IPS DF 19.7 (cell line): ENCODE measurements around the gene RHEX.
"Not testable (repeated sequence)": the region's sequence is repeated elsewhere in the genome, so short reads cannot be mapped to it uniquely, and the experiment has no call there.

ENCODE experiments used
- DNase-seq: peaks from one replicate; pipeline ENCODE4 v3.0.0-alpha.2; 2013; ENCODE audit warnings: low read depth, low spot score

RHEX gene

GRCh38 chr1:206058927-206059292, 5.9 kb downstream of the RHEX start:
- DNase-seq, result no peak

GRCh38 chr1:206059355-206059915, 6.5 kb downstream of the RHEX start:
- DNase-seq, result no peak

GRCh38 chr1:206060844-206061243, 7.9 kb downstream of the RHEX start:
- DNase-seq, result no peak

GRCh38 chr1:206062464-206062863, 9.5 kb downstream of the RHEX start:
- no peak for DNase-seq

- not testable (repeated sequence) for DNase-seq
Observed at GRCh38 chr1:206064001-206064400, 11.0 kb downstream of the RHEX start.

- not testable (repeated sequence) for DNase-seq
Observed at GRCh38 chr1:206064501-206064900, 11.5 kb downstream of the RHEX start.

GRCh38 chr1:206065547-206066145, 12.7 kb downstream of the RHEX start:
- DNase-seq, result no peak

- no peak for DNase-seq
Observed at GRCh38 chr1:206066479-206067171, 13.7 kb downstream of the RHEX start.

- DNase-seq, result no peak
Observed at GRCh38 chr1:206067486-206068227, 14.7 kb downstream of the RHEX start.

- DNase-seq, result no peak
Observed at GRCh38 chr1:206068314-206068713, 15.3 kb downstream of the RHEX start.

GRCh38 chr1:206070627-206071304, 17.8 kb downstream of the RHEX start:
- DNase-seq, result no peak

GRCh38 chr1:206074839-206075238, 21.9 kb downstream of the RHEX start:
- no peak for DNase-seq

- DNase-seq, result no peak
Observed at GRCh38 chr1:206075786-206076755, 23.1 kb downstream of the RHEX start.

- DNase-seq, result no peak
Observed at GRCh38 chr1:206079135-206079534, 26.2 kb downstream of the RHEX start.

GRCh38 chr1:206080026-206080820, 27.2 kb downstream of the RHEX start:
- no peak for DNase-seq

GRCh38 chr1:206081856-206082255, 28.9 kb downstream of the RHEX start:
- no peak for DNase-seq

GRCh38 chr1:206082831-206083695, 30.1 kb downstream of the RHEX start:
- DNase-seq, result no peak

- no peak for DNase-seq
Observed at GRCh38 chr1:206083750-206084149, 30.8 kb downstream of the RHEX start.

- no peak for DNase-seq
Observed at GRCh38 chr1:206087091-206087490, 34.1 kb downstream of the RHEX start.
